NCI-H524 (cell line): ENCODE results near the gene GCGR.

Experiments
- DNase-seq, 2 experiments: peaks; one replicate each; lab custom pipeline; 2025; lab: John Stamatoyannopoulos, UW

The GCGR gene

DNA sequence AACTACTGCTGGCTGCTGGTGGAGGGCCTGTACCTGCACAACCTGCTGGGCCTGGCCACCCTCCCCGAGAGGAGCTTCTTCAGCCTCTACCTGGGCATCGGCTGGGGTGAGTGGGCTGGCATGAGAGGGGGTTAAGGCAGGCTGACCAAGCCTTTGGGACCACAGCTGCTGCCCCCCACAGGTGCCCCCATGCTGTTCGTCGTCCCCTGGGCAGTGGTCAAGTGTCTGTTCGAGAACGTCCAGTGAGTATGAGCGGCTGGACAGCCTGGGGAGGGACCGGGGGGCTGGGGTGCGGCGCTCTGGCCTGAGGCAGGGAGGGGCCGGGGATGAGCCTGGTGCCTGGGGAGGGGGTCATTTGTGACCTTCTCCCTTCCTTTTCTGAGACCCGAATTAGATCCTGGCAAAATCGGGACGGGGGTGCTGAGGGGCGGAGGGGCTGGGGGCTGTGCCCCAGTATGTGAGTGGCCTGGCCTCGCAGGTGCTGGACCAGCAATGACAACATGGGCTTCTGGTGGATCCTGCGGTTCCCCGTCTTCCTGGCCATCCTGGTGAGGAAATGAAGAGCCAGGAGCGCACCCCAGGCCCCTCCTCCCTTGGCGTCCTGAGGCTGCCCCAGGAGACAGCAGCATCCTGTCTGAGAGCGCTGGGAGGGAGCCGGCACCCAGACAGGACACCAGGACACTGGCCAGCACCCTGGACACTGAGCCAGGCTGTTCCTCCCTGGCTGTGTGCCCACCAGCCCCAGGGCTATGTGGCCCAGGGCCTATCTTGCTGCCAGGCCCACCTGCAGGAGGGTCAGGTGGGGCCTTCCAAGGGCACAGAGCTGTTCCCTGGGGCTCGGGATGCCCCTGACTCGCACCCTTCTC, 8.0 kb downstream of the GCGR start:
- DNase-seq, result no peak

DNA sequence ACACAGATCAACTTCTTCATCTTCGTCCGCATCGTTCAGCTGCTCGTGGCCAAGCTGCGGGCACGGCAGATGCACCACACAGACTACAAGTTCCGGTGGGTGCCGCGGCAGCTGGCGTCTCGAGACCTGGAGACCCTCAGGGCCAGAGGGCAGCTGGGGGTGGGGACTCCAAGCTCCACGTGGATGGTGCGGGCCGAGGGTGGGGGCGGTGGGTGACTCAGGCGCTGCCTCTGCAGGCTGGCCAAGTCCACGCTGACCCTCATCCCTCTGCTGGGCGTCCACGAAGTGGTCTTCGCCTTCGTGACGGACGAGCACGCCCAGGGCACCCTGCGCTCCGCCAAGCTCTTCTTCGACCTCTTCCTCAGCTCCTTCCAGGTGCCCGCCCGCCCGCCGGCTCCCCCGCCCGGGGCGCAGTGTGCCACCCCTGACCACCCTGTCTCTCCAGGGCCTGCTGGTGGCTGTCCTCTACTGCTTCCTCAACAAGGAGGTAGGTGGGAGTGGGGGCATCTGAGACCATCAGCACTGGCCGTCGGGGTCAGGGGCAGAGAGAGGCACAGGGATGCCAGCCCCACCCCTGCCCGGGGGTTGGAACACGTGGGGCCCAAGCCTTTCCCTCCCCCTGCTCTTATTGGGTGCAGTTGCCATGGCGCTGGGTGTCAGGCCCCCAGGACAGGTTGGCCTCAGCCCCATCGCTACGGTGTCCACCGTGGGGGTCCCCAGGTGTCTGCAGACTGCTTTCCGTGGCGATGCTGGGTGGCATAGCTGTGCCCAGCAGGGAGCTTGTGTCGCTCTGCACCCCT, 8.8 kb downstream of the GCGR start:
- DNase-seq, result no peak

DNA sequence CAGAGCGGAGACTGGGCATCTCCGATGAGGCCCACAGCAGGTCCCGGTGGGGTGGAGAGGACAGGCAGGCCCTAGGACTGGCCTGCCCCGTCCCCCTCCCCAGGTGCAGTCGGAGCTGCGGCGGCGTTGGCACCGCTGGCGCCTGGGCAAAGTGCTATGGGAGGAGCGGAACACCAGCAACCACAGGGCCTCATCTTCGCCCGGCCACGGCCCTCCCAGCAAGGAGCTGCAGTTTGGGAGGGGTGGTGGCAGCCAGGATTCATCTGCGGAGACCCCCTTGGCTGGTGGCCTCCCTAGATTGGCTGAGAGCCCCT, 9.4 kb downstream of the GCGR start:
- no peak for DNase-seq

DNA sequence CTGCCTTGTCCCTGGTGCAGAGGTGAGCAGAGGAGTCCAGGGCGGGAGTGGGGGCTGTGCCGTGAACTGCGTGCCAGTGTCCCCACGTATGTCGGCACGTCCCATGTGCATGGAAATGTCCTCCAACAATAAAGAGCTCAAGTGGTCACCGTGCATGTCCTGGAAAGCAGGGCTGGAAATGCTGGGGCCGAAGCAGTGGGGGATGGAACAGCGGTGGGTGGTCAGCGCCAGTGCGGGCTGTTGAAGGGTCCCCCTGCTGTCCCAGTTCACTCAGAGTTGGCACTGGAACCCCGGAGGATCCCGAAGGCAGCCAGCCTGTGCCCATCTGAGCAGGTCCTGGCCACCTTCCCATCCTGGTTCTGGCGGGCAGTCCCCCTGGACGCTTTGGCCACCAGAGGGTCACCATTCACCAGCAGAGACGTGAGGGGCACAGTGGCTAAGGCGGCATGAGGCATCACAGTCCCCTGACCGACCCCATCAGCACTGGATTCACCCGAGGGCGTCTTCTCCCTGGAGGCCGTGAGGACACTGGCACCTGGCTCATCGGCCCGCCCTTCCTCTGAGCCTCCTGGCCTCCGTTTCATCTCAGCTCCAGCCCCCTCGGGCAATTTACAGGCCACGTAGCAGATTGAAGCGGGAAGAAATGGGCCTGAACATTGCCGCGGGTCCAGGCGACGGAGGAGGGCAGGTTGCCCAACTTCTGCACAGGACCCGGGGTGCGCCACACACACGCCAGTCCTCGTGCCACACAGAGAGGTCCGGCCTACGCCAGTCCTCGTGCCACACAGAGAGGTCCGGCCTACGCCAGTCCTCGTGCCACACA, 10.1 kb downstream of the GCGR start:
- no peak for DNase-seq

DNA sequence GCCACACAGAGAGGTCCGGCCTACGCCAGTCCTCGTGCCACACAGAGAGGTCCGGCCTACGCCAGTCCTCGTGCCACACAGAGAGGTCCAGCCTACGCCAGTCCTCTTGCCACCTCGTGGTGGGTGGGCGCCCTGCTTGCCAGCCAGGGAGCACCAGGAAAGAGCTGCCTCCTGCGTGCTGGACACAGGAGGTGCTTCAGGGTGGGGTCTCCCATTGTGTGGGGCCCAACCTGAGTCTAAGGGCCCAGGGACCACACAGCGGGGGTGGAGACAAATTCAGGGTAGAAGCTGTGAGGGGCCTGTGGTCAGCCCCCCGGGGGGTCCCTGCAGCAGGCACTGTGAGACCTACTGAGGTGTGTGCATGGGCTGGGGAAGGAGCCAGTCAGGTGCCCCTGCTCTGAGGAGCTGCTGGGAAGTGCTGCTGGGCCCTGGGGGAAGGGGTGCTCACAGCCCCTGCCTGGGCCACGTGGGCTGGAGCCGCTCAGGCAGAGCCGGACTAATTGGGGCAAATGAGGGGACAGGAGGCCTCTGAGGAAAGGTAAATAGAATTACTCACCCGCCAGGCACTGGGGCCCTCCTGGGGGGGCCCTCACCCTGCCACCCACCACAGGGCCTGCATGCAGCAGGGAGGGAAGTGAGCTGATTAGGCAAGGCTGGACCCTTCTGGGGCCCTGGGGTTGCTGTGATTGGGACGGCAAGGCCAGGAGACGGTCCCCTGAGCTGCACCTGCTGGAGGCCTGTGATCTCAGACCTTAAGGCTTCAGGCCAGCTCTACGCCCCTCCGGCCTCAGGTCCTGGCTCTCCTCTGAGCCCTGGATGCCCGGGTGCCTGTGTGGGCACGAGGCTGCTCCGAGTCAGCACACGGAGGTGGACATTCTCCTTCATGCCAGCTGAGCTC, 11.0 kb downstream of the GCGR start:
- no peak for DNase-seq

DNA sequence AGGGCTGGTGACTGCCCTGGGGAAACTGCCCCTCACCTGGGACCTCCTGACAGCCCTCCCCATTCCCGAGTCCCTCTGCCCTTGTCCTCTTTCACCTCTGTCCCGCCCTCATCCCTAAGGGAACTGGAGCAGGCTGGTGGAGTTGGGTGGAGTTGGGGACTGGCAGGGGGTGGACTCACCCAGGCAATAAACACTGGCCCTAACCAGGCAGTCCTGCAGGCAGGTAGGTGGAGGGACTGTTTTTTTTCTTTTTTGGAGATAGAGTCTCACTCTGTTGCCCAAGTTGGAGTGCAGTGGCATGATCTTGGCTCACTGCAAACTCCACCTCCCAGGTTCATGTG, 11.7 kb downstream of the GCGR start:
- no peak for DNase-seq

DNA sequence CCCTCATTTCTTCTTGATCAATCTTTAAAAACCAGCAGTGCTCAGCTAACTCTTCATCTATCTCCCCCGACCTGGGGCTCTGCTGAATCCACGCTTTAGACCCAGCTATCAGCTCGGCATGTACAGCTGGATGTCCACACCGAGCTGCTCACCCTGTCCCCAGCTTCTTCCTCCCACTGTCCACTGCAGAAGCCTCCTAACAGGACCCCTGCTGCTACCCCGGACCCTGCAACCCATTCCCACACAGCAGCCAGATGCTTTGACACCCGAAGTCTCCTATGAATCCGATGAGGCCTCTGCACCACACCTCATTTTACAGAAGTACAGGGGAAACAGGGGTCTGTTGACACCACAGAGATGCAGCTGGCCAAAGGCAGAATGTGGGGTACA, 13.8 kb downstream of the GCGR start:
- DNase-seq, result no peak

DNA sequence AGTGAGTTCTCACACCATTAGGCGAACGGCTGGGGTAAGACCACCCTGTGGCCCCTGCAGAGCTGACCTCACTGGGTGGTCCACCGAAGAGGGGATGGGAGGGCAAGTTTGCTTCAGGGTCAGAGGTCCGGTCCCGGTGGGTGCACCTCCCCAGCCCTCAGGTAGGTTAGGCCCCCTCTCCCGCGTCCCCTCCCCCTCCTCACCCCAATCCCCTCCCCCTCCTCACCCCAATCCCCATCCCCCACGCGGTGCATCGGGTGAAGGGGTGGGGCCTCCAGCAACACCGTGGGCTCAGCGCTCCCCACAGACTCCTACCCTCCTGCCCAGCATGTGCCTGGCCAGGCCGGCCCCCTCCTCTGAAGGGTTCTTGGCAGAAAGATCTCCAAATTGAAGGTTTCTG, 15.8 kb downstream of the GCGR start:
- no peak for DNase-seq

DNA sequence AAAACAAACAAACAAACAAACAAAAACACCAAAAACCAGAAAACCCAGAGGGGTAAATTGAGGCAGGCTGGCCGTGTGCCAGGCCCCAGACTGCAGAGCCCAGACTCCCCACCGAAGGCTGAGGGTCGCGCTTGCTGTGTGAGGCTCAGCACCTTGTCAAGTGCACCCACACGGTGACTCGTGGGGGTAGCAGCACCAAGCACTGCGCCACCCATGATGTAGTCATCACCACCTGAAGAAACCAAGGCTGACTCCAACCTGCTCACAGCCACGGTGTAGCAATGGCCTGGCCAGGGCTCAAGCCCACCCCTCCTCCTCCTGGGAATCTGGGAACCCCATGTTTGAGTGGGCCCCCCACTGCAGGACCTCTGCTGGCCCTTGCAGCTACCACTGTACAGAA, 17.2 kb downstream of the GCGR start:
- no peak for DNase-seq

DNA sequence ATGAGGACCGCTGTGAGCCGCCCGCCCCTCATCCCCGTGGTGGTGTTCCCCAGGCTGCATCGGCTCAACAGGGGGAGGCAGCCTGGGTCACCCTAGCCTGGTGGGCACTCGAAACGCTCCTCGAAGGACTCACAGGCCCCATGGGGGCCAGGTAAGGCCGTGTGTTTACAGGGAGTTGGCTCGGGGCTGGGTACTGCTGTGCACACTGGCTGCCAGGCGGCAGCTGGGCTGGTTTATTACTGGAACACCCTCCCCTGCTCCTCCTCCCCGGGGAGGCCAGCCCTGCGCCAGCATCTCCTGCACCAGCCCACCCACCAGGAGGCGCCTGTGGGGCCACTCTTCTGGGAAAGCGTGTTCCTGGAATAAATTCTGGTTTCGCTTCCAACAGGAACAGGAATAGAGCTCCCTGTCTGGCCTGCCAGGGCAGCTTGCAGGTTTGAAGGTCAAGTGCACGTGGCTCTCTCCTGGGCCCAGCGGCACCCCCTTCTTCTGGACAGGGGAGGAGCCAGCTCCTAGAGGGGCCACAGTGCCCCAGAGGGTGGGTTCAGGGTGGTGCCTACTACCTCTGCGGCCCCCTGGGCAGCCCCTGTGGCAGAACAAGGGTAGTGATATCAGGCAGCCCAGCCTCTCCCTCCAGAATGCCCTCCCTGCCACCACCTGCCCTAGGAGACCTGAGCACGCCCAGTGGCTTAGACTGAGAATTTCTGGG, 17.8 kb downstream of the GCGR start:
- peak; percentile 64 to 78 for DNase-seq

DNA sequence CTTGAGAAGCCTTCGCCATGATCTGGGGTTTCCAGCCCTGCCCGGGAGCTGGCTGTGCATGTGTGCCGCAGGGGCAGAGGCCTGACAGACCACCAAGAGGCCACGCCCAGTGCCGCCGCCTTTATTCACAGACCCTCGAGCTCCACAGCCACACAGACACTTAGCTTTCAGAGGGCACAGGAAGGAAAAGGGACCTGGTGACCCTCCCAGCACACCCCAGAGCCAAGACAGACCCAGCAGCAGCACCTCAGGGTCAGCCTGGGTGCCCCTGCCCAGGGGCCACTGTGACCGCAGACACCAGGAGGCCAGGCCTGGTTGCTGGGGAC, 18.3 kb downstream of the GCGR start:
- DNase-seq, result no peak

DNA sequence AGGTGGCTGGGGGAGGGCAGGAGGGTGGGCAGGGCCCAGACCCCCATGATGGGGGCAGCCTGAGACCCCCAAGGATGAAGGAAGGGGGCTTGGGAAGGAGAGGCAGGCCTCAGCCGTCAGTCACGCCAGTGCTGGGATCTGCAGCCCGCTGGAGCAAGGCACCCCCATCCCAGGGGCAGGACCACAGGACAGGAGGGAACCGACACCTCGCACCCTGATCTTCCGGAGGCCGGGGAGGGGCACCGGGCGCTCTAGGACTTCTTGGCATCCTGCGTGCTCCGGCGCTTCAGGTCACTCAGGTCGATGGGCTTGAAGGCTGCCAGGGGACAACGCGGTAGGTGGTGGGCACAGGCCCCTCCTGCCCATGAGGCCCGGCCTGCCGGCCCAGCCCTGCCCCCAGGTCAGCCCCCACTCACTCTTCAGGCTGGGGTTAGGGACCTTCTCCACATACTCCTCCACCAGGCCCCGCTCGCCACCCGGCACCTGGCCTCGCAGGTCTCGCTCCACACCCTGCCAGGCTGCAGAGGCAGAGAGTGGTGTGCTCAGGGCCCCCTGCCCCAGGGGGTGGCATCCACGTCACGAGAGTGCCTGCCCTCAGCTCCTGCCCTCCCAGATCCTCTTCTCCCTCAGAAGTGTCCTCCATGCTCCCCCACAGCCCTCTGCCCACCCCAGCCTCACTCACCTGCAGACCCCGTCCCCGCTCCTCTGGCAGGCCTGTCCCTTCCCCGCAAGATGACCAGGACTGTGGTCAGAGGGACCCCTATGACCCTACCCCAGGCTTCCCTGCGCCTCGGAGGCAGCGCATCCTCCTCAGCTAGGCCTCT, 19.3 kb downstream of the GCGR start:
- DNase-seq, result no peak

DNA sequence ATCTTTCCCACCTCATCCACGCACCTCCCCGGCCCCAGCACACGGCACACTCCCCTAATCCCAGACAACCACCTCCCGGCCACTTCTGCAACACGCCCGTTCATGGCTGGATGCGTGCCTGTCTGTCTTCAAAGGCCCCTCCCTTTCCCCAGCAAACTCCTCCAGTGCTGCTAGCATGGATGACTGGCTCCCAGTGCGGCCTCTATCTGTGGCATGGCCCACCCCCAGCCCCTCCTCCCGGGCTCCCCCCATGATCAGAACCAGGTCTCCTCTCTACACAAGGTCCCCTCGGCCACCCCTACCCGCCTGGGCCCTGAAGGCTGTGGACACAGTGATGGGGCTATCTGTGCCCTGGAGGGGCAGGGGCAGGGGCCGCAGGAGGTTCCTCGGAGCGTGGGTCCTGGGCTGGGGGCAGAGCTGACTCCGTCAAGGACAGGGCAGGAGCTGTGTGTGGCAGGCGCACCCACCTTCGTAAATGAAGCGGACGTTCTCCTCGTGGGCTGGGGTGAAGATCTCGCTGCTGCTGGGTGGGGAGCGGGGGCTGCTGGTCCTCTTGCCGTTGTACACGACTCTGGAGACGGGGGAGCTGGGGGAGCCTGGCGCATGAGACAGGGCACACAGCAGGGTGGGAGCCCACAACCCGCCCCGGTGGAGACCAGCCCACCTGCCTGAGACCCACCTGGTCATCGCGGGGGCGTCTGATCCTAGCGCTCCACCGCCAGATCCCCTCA, 20.0 kb downstream of the GCGR start:
- DNase-seq, result no peak

DNA sequence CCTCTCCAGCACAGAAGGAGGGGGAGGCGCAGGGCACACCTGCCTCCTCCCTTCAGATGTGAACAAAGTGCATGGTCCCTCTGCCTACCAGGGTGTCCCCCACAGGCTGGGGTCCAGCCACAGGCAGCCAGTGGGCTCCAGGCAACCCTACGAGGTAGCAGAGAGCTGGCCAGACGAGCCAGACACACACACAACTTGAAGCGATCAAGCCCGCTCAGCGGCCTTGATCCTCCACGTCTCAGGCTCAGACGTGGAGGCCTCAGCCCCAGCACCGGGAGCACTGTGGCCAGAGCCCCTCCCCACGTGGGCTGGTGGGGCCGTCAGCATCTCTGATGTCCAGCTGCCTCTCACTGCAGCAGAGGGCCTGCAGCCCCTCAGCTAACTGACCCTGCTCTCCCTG, 20.6 kb downstream of the GCGR start:
- DNase-seq, result no peak

DNA sequence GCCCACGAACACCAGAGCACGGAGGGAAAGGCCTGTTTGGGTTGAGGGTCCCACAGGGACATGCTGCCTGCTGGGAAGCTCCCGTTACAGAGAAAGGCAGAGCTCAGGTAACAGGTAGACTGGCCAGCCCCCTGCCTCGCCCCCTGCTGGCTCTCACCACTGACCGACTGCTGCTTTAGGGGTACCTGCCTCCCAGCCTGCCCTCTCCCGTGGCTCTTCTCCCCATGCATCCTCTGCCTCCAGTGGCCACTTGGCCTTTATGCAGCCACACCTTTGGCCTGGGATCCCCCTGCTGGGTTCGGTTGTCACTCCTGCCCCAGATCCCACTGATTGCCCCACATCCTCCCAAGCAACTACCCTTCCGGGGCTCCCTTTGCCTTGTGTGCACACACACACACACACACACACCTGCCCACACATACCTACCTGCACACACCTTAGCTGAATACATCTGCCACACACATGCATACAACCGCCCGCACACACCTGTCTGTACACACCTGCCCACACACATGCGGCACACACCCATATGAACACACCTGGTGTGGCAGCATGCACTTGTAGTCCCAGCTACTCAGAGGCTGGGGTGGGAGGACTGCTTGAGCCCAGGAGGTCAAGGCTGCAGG, 22.0 kb downstream of the GCGR start:
- DNase-seq, result no peak

DNA sequence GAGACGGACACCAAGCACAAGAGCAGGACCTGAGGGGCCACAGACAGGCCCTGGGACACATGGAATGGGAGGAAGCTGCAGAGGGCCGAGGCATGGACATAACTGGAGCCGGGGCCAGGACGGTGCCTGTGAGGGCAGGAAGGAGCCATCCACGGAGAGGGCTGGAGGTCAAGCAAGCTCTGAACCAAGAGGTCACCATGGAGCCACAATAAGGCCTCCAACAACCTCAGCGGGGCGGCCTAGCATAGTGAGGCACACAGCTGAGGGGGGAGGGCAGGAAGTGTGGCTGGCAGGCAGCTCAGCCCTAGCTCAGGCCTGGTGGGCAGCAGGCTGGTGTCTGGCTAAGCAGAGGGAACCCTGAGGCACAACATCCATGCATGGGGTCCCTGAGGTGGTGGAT, 24.7 kb downstream of the GCGR start:
- no peak for DNase-seq

DNA sequence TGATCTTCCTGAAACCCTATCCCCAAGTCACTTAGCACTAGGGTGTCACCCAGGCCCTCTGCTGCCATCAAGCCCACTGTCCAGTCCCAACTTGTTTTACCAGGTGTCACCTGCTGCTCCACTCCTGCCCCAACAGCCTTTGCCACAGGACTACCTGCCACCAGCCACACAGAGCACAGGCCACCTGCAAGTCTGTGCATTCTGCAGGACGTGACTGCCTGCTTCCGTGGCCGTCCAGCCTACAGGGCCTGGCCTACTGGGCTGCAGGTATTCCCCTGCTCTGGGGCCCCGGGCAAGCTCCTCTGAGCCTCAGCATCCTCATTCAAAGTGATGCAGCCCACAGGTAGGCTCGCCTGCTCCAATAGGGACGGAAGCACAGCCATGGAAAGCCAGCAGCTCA, 25.9 kb downstream of the GCGR start:
- DNase-seq, result no peak

DNA sequence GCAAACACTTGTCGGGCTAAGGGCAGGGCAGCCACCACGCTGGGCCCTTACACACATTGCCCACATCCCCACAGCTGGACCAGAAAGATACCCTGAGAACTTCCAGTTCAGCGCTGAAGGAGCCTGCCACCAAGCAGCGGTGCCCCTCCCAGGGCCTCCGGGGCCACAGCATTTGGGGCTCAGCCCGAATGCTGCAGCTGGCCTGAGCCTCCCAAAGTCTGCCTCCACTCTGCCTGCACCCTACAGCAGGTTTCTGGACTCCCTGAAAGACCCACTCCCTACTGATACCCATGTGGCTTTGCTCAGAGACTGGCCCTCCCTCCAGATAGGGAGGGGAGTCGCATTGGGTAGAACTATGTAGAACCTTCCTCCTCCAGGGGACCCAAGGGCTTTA, 27.6 kb downstream of the GCGR start:
- no peak for DNase-seq

DNA sequence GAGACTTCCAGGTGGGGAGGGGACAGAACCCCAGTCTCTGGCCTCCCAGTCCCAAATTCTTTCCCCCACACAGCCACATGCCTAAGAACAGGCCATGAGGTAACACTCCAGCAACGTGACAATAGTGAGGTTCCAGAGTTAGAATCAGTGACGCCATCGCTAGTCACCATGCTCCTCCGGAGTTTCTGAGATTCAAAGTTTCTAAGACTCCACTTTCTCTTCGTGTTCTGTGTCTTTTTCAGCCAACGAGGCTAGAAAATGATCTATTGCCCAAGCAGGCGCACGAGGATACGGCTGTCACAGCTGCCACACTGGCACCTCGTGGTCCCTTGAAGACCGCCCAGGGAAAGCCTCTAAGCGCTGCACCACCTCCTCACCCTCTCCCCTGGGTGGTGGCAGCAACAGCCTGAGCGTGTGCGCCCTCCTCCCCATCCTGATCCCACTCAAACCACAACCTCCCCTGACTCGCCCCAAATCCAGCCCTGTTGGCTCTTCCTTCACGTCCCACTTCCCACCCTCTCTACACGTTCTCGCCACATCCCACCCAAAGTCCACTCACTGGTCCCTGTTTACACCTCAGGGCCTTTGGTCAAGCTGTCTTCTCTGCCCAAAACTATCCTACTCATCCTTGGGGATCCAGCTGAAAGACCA, 28.1 kb downstream of the GCGR start:
- peak; percentile 39 to 44 for DNase-seq
